Neural cell (in vitro differentiated cells): ENCODE measurements around the gene EXTL1. TPM values are rescaled to one million over a fixed set of nuclear protein-coding genes. Genes with fewer than 3 reads are reported as not detected.

Source experiments
- H2AFZ ChIP-seq: fragments of 200-600, 300-800 bp; sonication (generic), shearing (Covaris generic); 2 replicates; pipeline ENCODE4 v1.6.0; 2014; ENCODE audit warnings: low read depth, mild to moderate bottlenecking, antibody characterized with exemption, low read length, moderate library complexity
- H3F3A ChIP-seq: fragments of 200-600 bp; shearing (Covaris generic); 2 replicates; pipeline ENCODE4 v1.6.1; 2016; ENCODE audit warnings: mild to moderate bottlenecking, moderate library complexity, mixed read lengths, antibody characterized with exemption, low read length; ENCODE audit not compliant: insufficient read depth, poor library complexity, severe bottlenecking
- H3K27ac ChIP-seq: fragments of 200-600, 300-800 bp; sonication (generic), shearing (Covaris generic); 2 replicates; pipeline ENCODE4 v1.5.1; 2014; ENCODE audit warnings: mild to moderate bottlenecking, low read length, moderate library complexity
- H3K27me3 ChIP-seq: fragments of 300-800, 200-600 bp; sonication (generic), shearing (Covaris generic); 2 replicates; pipeline ENCODE4 v1.6.0; 2014; ENCODE audit warnings: mild to moderate bottlenecking, low read depth, low read length, moderate library complexity; ENCODE audit not compliant: insufficient read depth
- H3K36me3 ChIP-seq: fragments of 300-800, 200-600 bp; sonication (generic), shearing (Covaris generic); 2 replicates; pipeline ENCODE4 v1.5.1; 2014; ENCODE audit warnings: mild to moderate bottlenecking, antibody characterized with exemption, low read length, moderate library complexity; ENCODE audit not compliant: insufficient read depth
- H3K4me2 ChIP-seq: fragments of 300-800, 200-600 bp; sonication (generic), shearing (Covaris generic); 2 replicates; pipeline ENCODE4 v1.6.0; 2014; ENCODE audit warnings: mild to moderate bottlenecking, low read length
- H3K4me3 ChIP-seq: fragments of 300-800, 200-600 bp; sonication (generic), shearing (Covaris generic); 2 replicates; pipeline ENCODE4 v1.5.1; 2014; ENCODE audit warnings: mild to moderate bottlenecking, low read length, moderate library complexity
- H3K79me2 ChIP-seq: fragments of 200-600 bp; shearing (Covaris generic); replicated peaks from 2 replicates; pipeline ENCODE4 v1.6.0; 2014; ENCODE audit warnings: mild to moderate bottlenecking, low read length, moderate library complexity; ENCODE audit not compliant: insufficient read depth
- H3K9ac ChIP-seq: fragments of 300-800, 200-600 bp; sonication (generic), shearing (Covaris generic); 2 replicates; pipeline ENCODE4 v1.6.1; 2016; ENCODE audit warnings: mild to moderate bottlenecking, low read length, mixed read lengths
- H3K9me2 ChIP-seq: fragments of 200-600 bp; shearing (Covaris generic); 2 replicates; pipeline ENCODE4 v1.6.1; 2016; ENCODE audit warnings: mild to moderate bottlenecking, low read length, mixed read lengths; ENCODE audit not compliant: insufficient read depth
- H3K9me3 ChIP-seq: fragments of 200-600, 300-800 bp; sonication (generic), shearing (Covaris generic); 2 replicates; pipeline ENCODE4 v1.6.1; 2016; ENCODE audit warnings: mild to moderate bottlenecking, mixed run types, low read length, moderate library complexity, mixed read lengths
- H4K20me1 ChIP-seq: fragments of 200-600 bp; shearing (Covaris generic); 2 replicates; pipeline ENCODE4 v1.6.1; 2016; ENCODE audit warnings: mild to moderate bottlenecking, mixed run types; ENCODE audit not compliant: insufficient read depth
- EP300 ChIP-seq: fragments of 450-650 bp; conservative IDR thresholded peaks from 2 replicates; pipeline ENCODE4 v1.6.1; 2014; ENCODE audit warnings: antibody characterized with exemption, mild to moderate bottlenecking, moderate library complexity; ENCODE audit not compliant: poor library complexity, severe bottlenecking
- EZH2 ChIP-seq: fragments of 200-600, 300-800 bp; shearing (Covaris generic), sonication (generic); IDR thresholded peaks from 2 replicates; pipeline ENCODE4 v1.6.1; 2014; ENCODE audit warnings: antibody characterized with exemption, low read length, borderline replicate concordance, mild to moderate bottlenecking; ENCODE audit not compliant: insufficient read depth, poor library complexity, severe bottlenecking
- MXI1 ChIP-seq: fragments of 450-650 bp; conservative IDR thresholded peaks from 2 replicates; pipeline ENCODE4 v1.6.1; 2014; ENCODE audit warnings: antibody characterized with exemption, mild to moderate bottlenecking; ENCODE audit not compliant: poor library complexity, severe bottlenecking
- POLR2AphosphoS5 ChIP-seq: IDR thresholded peaks from 2 replicates; pipeline ENCODE4 v1.6.1; 2012
- RAD21 ChIP-seq: fragments of 450-650 bp; conservative IDR thresholded peaks from 2 replicates; pipeline ENCODE4 v1.6.1; 2014; ENCODE audit warnings: antibody characterized with exemption, mild to moderate bottlenecking, moderate library complexity
- REST ChIP-seq: IDR thresholded peaks from 2 replicates; pipeline ENCODE4 v1.6.1; 2012; ENCODE audit warnings: borderline replicate concordance
- SMC3 ChIP-seq: fragments of 450-650 bp; conservative IDR thresholded peaks from 2 replicates; pipeline ENCODE4 v1.6.1; 2014; ENCODE audit warnings: antibody characterized with exemption, mild to moderate bottlenecking, moderate library complexity; ENCODE audit not compliant: poor library complexity
- TAF1 ChIP-seq: IDR thresholded peaks from 2 replicates; pipeline ENCODE4 v1.6.1; 2012; ENCODE audit warnings: low read depth
- polyA plus RNA-seq: library from polyadenylated mRNA; depleted of rRNA; stranded (reverse); fragments of >200 nt; gene quantifications from 2 replicates; pipeline ENCODE4 v1.2.3, GENCODE V29; 2014
- TF ChIP-seq, protein P1 (sequence below): fragments of 450-650 bp; IDR thresholded peaks from 2 replicates; pipeline ENCODE4 v1.5.1; 2014; ENCODE audit warnings: antibody characterized with exemption, mild to moderate bottlenecking, moderate library complexity; ENCODE audit not compliant: poor library complexity, severe bottlenecking

The EXTL1 gene
- polyA plus RNA-seq, 1 donor from 2014 or later, result 2.7 TPM

DNA sequence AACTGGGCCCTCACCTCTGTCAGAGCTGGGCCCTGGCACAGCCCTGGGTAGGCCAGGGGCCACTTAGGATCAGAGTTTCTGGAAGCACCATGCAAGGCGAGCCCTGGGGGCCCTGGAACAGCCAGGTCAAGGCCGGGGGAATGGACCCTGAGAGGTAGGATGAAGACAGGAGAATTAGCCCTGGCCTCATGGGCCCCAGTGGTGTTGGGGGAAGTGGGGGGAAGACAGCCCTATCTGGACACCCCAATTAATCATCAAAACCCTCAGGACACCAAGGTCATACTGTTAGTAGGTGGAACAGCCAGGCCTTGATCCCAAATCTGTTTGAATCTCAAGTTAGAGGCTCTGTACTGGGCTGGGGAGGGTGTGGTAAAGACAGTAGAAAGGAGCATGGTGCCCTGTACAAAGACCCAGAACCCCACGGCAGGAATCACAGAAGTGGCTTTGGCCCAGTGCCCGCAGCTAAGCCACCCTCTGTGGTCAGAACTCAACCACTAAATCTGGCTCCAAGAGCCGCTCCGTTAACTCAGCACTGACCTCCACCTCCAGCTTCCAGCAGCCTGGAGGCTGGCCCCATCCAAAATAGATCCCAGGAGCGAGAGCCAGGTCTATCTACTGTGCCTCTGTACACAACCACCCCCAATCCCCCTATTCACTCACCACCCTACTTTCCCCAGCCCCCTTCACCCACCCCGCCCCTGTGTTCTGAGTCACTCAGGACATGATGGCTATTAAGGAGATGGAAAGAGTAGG lies 59.9 kb downstream of the EXTL1 start (continued):
- TF ChIP-seq TAF1, result no peak

DNA sequence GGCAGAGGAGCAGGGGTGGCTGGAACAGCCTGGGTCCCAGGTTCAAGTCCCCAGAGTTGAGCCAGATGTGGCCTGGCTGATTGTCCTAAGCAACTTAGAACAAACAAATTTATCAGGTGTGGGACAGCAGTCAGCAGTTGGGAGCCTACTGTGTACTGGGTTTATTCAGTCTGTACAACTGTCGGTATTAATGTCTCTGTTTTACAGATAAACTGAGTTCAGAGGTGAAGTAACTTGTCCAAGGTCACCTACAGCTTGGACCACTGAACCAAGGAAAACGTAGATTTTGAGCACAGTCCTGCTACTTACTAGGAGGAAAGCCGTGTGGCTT lies 60.4 kb downstream of the EXTL1 start:
- Histone ChIP-seq H3F3A (no peaks in the 10 kb centered on the region), H3K79me2 (no peaks in the 10 kb centered on the region), H2AFZ (no peak overlapping the region), H3K4me2 (no peak overlapping the region), H3K36me3 (no peaks in the 10 kb centered on the region), H3K9me3 (no peaks in the 10 kb centered on the region), H3K27ac (no peak overlapping the region), H3K9ac (no peak overlapping the region), H3K4me3 (no peak overlapping the region), H3K27me3 (no peaks in the 10 kb centered on the region), H4K20me1 (no peaks in the 10 kb centered on the region), H3K9me2 (no peaks in the 10 kb centered on the region)
- no peak for TF ChIP-seq EP300
- TF ChIP-seq POLR2AphosphoS5, result no peak
- no peak for TF ChIP-seq TAF1
- TF ChIP-seq REST, result no peak
- no peak for TF ChIP-seq RAD21
- TF ChIP-seq, protein P1, sequence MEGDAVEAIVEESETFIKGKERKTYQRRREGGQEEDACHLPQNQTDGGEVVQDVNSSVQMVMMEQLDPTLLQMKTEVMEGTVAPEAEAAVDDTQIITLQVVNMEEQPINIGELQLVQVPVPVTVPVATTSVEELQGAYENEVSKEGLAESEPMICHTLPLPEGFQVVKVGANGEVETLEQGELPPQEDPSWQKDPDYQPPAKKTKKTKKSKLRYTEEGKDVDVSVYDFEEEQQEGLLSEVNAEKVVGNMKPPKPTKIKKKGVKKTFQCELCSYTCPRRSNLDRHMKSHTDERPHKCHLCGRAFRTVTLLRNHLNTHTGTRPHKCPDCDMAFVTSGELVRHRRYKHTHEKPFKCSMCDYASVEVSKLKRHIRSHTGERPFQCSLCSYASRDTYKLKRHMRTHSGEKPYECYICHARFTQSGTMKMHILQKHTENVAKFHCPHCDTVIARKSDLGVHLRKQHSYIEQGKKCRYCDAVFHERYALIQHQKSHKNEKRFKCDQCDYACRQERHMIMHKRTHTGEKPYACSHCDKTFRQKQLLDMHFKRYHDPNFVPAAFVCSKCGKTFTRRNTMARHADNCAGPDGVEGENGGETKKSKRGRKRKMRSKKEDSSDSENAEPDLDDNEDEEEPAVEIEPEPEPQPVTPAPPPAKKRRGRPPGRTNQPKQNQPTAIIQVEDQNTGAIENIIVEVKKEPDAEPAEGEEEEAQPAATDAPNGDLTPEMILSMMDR, result no peak
- no peak for TF ChIP-seq EZH2
- TF ChIP-seq SMC3, result no peak
- no peak for TF ChIP-seq MXI1

GRCh38 chr1:26083208-26083607 lies 61.6 kb downstream of the EXTL1 start:
- Histone ChIP-seq H3F3A (no peaks in the 10 kb centered on the region), H3K4me3 (no peak overlapping the region), H3K79me2 (no peaks in the 10 kb centered on the region), H3K9me3 (no peaks in the 10 kb centered on the region), H3K9me2 (no peaks in the 10 kb centered on the region), H4K20me1 (no peaks in the 10 kb centered on the region), H2AFZ (no peak overlapping the region), H3K4me2 (no peak overlapping the region), H3K27me3 (no peaks in the 10 kb centered on the region), H3K9ac (no peak overlapping the region), H3K36me3 (no peaks in the 10 kb centered on the region), H3K27ac (no peak overlapping the region)
- no peak for TF ChIP-seq TAF1
- no peak for TF ChIP-seq EZH2
- TF ChIP-seq POLR2AphosphoS5, result no peak
- TF ChIP-seq, protein P1, result no peak
- no peak for TF ChIP-seq EP300
- no peak for TF ChIP-seq REST
- no peak for TF ChIP-seq SMC3
- TF ChIP-seq RAD21, result no peak
- TF ChIP-seq MXI1, result no peak
